Forelimb muscle (tissue), 1 donor: ENCODE measurements around the gene DCTN5. TPM values are rescaled to one million over a fixed set of nuclear protein-coding genes. Genes with fewer than 3 reads are reported as not detected.
"Not testable (repeated sequence)": the region's sequence is repeated elsewhere in the genome, so short reads cannot be mapped to it uniquely, and the experiment has no call there.

Source experiments
- DNase-seq: peaks from one replicate; pipeline ENCODE4 v3.0.0-alpha.2; 2013; ENCODE audit warnings: low read depth
- polyA plus RNA-seq: library from polyadenylated mRNA; unstranded; fragments of 120-200 nt; gene quantifications from one replicate; pipeline ENCODE4 v1.2.1, GENCODE V29; 2013; ENCODE audit not compliant: insufficient read length

Gene DCTN5
- polyA plus RNA-seq, 1 donor, result 35.9 TPM

DNA sequence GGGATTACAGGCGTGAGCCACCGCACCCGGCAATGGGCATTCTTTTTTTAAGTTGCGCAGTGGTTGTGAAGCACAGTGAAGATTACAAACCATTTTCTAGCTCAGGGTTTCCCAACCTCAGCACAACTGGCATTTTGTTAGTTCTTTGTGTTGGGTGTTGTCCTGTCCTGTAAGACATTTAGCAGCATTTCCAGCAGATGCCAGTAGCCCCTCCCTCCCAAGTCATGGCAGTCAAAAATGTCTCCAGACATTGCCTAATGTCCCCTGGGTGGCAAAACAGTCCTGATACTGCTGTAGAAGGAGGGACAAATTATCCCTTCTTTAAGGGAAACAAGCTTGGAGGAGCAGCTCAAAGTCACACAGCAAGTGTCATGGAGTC lies 53.0 kb downstream of the DCTN5 start:
- DNase-seq, result no peak

DNA sequence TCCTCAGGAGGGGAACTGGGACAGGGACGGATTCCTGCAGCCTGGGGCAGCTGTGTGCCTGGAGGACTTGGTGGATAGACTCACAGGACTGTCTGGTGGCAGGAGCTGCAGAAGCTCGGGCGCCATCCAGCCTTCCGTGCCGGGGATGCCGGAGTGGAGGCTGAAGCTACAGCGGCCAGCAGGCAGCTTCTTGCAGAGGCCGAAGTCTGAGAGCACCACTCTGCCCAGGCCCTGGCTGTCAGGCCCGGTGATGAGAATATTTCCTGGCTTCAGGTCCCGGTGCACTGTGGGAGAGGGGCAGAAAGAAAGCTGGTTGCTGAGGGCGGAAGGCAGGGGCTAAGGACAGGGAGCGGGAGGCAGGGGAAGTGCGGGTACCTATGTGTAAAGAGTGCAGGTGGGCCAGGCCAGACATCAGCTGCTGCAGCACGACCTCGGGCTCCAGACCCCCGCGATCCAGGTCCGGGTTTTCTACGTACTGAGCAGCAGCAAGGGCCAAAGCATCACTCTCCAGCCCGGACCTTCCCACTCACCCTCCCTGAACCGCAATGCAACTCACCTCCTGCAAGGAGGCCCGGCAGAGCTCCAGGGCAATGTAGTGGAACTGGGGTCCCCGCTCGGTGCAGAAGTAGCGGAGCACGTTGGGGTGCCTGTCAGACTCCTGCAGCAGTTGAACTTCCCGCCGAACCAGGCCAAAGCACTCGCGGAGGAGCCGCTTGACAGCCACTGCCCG lies 53.5 kb downstream of the DCTN5 start:
- no peak for DNase-seq

DNA sequence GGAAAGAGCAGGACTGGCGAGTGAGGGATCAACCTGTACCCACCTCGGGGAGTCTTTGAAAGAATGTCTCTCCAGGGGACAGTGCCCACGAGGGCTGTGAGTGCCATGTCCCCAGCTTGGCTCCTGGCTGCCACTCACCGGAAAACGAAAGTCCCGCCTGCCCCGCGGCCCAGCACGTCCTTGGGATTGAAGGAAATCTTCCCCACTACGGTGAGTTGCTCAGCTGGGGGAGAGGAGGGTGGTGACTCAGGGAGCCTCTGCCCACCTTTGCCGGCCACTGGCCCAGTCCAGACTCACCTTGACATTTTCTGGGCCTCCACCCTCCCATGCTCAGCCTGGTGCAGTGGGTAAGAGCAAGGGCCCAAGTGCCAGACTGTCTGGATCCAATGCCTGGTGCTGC lies 54.5 kb downstream of the DCTN5 start:
- DNase-seq, result no peak

DNA sequence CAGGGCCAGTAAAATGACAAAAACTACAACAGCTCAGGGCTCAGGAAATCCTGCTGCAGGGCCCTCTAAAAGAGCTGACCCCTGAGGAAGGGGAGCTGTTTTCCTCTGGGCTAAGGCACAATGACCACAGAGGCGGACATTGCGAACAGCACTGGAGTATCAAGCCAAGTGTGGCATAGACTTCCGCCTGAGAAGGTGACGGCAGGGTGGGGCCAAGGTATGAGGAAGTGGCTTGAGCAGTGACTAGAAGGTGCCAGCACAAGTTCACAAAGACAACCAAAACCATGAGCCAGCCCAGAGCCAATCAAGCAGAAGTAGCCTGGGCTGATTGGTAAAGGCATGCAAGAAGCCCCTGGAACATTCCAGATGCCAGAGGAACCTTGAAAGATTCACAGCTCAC lies 57.8 kb downstream of the DCTN5 start:
- no peak for DNase-seq

DNA sequence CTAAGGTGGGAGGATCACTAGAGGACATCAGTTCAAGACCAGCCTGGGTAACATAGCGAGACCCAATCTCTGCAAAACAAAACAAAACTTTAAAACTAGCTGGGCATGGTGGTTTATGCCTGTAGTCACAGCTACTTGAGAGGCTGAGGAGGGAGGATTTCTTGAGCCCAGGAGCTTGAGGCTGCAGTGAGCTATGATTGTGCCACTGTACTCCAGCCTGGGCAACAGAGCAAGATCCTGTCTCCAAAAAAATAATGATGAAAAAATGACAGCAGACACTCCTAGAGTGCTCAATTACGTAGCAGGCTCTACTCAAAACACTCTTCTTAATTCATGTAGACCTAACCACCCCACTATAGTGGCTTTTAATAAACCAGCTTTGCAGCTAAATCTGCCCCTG lies 58.8 kb downstream of the DCTN5 start:
- DNase-seq, result no peak

DNA sequence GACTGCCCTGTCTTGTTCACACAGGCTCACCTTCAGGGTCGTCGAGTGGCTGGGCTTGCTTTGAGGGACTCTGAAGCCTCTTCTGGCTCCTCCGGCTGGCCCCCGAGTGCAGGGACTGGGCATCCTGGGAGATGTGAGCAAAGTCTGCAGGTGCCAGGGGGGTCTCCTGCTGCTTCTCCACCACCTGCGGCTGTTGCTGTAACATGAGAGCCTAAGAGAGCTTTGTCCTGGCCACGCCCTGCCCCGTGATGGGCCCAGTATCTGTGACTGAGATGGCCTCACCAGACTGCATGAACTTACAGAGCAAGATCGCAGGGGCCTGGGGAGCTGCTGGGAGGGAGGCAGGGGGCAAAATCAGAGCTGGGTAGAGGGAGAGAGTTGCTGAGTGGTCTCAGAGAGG lies 59.2 kb downstream of the DCTN5 start:
- DNase-seq, result no peak

DNA sequence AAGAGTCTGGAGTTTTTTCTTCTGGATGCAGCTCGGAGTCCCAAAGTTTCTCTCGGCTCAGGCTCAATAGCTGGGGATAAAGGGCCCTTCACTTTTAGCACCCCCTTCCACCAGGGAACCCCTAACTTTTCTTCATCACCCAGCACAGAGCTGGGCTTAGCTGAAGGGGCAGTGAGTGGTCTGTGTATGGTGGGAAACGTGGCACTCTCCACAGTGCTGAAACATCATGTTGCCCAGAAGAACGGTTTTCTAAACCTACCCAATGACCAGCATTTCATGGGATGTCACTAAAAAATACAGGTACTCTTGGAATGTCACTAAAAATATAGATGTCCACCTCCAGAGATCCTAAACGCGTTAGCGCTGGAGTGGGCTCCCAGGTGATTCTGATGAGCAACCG lies 59.8 kb downstream of the DCTN5 start:
- DNase-seq, result no peak

DNA sequence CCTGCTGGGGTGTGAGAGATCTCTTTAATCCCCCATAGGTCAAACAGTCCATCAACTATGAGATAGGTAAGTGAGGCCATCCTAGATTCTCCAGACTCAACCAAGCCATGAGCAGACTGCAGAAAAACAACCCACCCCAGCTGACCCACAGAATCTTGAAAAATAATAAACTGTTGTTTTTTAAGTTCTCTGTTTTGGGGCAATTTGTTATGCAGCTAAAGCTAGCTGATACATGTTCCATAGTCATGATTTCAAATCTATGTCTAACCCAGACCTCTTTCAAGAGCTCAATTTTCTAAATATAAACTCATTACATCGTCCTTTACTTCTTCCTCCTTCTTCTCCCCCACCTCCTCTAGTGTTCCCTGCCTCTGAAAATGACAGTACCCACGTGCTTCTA lies 61.7 kb downstream of the DCTN5 start:
- no peak for DNase-seq

DNA sequence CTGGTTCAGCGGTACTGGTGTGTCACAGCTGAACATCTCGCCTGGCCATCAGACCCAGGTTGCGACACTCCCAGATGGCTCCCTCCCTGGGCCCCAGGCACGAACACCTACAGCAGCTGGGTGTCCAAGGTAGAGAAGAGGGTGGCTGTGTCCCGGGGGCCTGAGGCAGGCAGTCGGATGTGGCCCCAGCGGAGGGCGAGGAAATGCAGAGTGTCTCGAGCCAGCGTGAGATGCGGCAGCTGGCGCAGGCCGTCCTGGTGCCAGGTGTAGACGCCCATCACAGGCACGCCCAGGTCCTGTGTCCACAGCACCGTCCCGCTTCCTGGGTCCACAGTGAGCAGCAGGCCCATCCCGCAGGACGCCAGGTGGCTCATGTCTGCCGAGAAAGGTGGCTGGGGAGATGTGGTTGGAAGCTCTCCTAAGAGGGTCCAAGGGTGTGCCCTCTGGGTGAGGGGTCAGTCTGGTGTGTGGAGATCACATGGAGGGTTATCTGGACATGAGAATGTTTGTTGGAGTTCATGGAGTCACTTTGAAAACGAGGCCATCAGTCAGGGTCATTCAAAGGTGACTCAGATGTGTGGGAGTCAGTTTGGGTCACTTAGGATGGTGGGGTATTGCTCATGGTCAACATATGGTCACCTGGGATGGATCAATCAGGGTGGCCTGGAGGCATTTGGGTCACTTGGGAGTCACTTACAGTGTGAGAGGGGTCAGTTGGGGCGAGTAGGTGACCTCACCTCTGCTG lies 63.7 kb downstream of the DCTN5 start:
- DNase-seq, result no peak

DNA sequence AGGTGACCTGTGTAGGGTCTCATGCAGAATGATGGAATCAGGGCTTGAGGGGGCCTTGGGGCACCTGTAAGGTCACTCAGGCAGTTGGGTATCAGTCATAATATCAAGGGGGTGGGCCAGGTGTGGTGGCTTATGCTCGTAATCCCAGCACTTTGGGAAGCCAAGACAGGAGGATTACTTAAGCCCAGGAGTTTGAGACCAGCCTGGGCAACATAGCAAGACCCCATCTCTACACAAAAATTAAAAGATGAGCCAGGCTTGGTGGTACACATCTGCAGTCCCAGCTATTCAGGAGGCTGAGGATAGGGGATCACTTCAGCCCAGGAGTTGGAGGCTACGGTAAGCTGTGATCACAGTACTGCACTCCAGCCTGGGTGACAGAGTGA lies 64.2 kb downstream of the DCTN5 start:
- no peak for DNase-seq

DNA sequence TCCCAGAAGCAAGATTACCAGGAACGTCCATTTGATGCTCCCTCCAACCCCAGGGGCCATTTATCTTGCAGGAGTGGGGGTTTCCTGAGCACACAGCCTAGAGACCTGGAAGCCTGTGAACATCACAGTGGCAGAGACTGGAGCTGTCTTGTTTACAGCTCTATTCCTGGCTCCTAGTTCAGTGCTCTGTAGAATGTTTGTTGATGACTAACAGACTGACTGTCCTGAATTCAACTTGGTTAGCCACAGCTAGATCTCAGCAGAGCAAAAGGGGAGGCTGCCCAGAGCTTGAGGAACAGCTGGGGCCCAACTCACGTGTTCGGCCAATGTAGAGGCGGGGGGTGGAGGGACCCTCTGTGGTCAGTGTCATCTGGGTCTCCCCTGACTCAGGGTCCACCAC lies 65.2 kb downstream of the DCTN5 start:
- no peak for DNase-seq

DNA sequence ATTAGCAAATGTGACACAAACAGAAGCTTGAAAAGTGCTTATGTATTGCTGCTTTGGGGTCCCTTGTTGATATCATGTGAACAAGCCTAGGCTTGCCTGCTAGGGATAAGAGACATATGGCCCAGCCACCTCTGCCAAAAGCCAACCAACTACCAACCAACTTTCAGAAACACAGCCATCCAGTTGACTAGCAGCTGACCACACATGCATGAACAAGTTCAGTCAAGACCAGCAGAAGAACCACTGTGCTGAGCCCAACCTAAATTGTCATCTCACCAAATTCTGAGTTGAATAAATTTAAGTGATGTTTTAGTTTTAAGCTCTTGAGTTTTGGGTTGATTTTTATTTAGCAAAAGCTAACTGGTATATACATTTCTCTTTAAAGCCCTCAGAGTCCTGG lies 68.3 kb downstream of the DCTN5 start:
- DNase-seq, result no peak

DNA sequence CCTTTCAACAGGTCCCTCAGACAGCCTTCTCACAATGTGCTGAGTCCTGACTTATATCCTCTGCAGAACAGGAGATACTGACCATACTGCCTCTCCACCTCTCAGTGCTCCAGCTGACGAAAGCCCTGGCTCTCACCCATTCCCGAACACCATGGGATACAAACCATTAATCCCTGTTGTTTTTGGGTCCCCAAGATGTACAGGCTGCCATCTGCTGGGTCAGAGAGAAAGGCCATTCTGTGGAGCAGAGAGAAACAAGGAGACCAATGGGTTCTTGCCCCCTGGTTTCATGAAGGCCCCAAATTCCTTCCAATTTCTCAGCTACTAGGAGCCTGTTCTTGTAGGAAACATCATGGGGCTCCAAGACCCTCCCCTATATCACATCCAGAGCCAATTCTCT lies 68.7 kb downstream of the DCTN5 start:
- DNase-seq, result no peak

DNA sequence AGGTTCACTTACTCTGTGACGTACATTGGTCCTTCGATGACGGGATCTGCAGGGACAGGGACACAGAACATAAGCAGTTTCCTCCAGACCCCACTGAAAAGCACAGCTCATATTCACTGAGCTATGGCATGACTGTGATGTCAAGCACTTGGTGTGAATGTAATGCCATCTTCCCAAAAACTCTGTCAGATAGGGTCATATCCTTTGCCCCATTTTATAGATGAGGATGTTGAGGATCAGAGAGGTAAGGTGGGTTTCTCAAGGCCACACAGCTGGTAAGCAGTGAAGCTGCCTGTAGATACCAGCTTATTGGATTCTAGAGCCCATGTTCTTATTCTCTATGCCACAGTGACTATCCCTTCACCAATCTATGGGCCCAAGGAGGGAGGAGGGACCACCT lies 69.2 kb downstream of the DCTN5 start:
- no peak for DNase-seq

DNA sequence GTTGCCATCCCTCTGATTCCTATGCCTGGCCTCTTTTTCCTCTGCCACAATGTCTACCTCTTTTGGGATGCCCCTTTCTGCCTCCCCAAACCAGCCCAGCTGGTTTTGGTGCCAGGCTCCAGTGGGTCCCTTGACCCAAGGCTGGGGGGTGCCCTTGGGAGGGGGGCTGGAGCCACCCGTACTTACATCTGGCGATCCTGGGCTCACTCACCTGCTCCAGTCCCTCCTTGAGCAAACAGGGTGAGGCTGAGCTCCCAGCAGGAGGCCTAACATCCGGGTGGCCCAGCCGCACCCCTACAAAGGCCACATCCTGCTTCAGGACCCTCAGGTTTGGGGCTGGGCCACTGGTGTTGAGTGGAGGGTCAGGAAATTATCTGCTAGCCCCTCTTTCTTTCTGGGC lies 70.5 kb downstream of the DCTN5 start:
- DNase-seq, result no peak

DNA sequence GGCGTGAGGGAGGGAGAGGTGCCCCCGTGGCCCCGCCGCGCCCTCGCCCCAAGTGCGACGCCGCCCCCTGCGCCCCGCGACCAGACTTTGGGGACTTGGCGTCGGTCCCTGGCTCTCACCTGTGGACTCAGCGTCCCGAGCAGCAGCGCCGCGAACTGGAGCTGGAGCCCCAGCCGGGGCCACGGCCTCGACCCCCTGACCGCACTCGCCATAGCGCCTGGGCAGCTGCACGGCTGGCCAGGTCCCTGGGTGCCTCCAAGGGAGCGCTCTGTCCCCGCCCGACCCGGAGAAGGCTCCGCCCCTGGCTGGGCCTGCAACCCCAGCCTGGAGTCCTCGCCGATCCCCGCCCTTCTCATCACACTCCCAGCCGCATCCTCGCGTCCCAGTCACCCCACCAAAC lies 71.7 kb downstream of the DCTN5 start, which contains the start of gene ERN2:
ERN2 (minus strand) TSS at position 247 of the 400 bp plus-strand sequence; CDS start at position 212, 35 bp downstream.
- no peak for DNase-seq

DNA sequence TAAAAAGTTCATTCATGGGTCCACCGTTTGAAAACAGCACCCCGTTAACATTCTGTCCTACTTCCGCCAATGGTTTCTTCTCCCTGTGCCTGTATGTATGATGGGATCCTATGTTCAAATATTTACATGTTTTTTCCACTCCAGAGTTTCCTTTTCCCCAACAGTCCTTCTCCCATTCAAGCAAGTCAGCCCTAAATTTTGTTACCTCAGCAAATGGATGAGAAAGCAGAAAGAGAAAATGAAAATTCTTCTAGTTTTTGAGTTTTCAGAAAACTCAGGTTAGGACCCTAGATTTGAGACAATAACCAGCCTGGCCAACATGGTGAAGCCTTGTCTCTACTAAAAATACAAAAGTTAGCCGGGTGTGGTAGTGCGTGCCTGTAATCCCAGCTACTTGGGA lies 75.2 kb downstream of the DCTN5 start:
- no peak for DNase-seq

DNA sequence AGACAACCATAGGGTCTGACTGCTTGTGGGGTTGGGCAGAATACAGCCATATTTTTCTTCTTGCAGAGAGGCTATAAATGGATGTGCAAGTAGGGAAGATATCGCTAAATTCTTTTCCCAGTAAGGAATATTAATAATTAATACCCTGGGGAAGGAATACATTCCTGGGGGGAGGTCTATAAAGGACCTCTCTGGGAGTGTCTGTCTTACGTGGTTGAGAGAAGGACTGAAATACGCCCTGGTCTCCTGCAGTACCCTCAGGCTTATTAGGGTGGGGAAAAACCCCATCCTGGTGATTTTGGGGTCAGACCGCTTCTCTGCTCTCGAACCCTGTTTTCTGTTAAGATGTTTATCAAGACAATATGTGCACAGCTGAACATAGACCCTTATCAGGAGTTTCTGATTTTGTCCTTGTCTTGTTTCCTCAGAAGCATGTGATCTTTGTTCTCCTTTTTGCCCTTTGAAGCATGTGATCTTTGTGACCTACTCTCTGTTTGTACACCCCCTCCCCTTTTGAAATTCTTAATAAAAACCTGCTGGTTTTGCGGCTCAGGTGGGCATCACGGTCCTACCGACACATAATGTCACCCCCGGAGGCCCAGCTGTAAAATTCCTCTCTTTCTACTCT lies 81.5 kb downstream of the DCTN5 start:
- not testable (repeated sequence) for DNase-seq

DNA sequence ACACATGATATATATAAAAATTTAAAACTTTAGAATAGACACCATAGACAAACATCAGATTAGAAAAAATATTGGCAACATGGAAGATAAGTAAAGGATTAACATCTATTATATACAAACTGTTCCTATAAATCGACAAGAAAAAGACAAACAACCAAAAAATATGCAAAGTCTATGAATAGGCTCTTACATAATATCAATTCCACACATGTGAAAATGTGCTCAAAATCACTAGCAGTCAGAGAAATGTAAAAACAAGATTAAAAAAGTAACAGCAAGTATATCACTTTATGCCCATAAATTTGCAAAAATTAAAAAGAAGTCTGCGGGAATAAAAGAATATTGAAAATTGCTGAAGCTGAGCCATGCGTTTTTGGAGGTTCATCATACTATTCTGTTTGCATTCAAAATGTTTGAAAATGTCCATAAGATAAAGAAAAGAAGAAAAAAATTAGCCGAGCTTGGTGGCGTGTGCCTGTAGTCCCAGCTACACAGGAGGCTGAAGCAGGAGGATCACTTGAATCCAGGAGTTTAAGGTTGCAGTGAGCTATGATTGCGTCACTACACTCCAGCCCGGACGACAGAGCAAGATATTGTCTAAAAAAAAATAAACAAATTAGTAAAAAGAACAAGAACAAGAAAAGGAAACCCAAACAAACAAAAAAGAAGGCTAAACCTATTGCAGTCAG lies 83.0 kb downstream of the DCTN5 start:
- no peak for DNase-seq

DNA sequence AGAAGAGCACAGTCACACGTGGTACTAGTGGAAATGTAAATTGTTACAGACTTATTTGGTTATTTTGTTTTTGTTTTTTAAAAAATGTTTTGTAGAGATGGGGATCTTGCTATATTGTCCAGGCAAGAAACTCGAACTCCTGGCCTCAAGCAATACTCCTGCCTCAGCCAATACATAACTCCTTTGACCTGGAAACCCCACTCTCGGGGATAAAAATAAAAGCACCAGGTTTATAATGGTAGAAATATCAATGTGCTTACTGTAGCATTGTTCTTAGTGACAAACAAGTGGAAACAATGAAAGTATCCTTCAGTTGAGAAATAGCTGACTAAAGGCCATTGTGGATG lies 83.5 kb downstream of the DCTN5 start:
- no peak for DNase-seq

DNA sequence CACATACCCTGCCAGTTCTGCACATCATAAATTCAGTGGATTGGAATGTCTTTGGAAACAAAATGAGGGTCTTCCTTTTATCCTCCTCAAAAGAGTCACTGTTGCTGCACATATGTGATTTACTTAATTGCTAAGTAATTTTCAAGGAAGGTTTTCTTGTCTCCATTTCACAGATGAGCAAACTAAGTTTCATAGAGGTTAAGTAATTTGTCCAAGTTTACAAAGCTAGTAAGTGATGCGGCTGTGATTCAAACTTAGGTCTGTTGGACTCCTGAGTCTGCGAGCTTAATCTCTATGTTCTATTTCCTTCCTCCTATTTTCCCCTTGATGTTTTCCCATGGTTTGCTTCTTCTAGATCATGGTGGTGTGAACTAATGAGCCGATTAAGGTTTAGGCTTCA lies 85.4 kb downstream of the DCTN5 start:
- no peak for DNase-seq
